ENCODE data around the gene MED17.

- TF ChIP-seq, protein P1, sequence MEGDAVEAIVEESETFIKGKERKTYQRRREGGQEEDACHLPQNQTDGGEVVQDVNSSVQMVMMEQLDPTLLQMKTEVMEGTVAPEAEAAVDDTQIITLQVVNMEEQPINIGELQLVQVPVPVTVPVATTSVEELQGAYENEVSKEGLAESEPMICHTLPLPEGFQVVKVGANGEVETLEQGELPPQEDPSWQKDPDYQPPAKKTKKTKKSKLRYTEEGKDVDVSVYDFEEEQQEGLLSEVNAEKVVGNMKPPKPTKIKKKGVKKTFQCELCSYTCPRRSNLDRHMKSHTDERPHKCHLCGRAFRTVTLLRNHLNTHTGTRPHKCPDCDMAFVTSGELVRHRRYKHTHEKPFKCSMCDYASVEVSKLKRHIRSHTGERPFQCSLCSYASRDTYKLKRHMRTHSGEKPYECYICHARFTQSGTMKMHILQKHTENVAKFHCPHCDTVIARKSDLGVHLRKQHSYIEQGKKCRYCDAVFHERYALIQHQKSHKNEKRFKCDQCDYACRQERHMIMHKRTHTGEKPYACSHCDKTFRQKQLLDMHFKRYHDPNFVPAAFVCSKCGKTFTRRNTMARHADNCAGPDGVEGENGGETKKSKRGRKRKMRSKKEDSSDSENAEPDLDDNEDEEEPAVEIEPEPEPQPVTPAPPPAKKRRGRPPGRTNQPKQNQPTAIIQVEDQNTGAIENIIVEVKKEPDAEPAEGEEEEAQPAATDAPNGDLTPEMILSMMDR (IDR thresholded peaks at IDR 0.05; ENCODE audit: low read length), result no peak; the same call in 1 of the 2 replicates
- TF ChIP-seq EZH2 (optimal IDR thresholded peaks at IDR 0.05; ENCODE audit: low read depth, low read length) (no peak), EZH2phosphoT487 (IDR thresholded peaks at IDR 0.05; ENCODE audit: low read length) (no peak)
These were observed 327 bp upstream of the MED17 start for GRCh38 chr11:93783765-93784144.

Data from MM.1S (cell line).